Thyroid gland (tissue), 4 donors: ENCODE data around the gene TOX3. TPM values are rescaled to one million over a fixed set of nuclear protein-coding genes. Genes with fewer than 3 reads are reported as not detected.

Experiments
- DNase-seq, 2 donors: peaks; one replicate each; pipeline ENCODE4 v3.0.0-alpha.2; 2019
- H3K27ac ChIP-seq, 3 donors: fragments of 200-600 bp; sonication (generic); 1 replicate in 2 of 3; 2 replicates in 1 of 3; pipeline ENCODE4 v1.5.1; 2016 to 2019; ENCODE audit warnings: mild to moderate bottlenecking in 1 of 3, moderate library complexity in 1 of 3
- H3K27me3 ChIP-seq: fragments of 200-600 bp; sonication (generic); one replicate; pipeline ENCODE4 v1.5.1; 2019
- H3K36me3 ChIP-seq, 2 donors: fragments of 200-600 bp; sonication (generic); one replicate each; pipeline ENCODE4 v1.5.1; 2016 to 2019
- H3K4me1 ChIP-seq, 2 donors: fragments of 200-600 bp; sonication (generic); one replicate each; pipeline ENCODE4 v1.5.1; 2017 to 2019
- H3K4me3 ChIP-seq, 3 donors: fragments of 200-600 bp; sonication (generic); replicated peaks in 1 of 3; 1 replicate in 2 of 3; 2 replicates in 1 of 3; pipeline ENCODE4 v1.5.1; 2016; ENCODE audit warnings: mild to moderate bottlenecking in 1 of 3
- H3K9me3 ChIP-seq: fragments of 200-600 bp; sonication (generic); one replicate; pipeline ENCODE4 v1.5.1; 2017
- POLR2A ChIP-seq, 2 donors: fragments of 450-650 bp; IDR thresholded peaks; one replicate each; pipeline ENCODE4 v1.6.1; 2017; ENCODE audit warnings: antibody characterized with exemption in 2 of 2, mild to moderate bottlenecking in 2 of 2, moderate library complexity in 1 of 2
- WGBS, 2 donors: methylation state at CpG; one replicate each; pipeline ENCODE4 v1.1.5; 2017; 5-methylcytosine and 5-hydroxymethylcytosine counted together
- intact Hi-C: fragments of 100-400 bp; cut with DNase I; formaldehyde crosslinking; loops from one replicate; pipeline ENCODE4 v1.15.1; 2023
- total RNA-seq, 4 donors: library from RNA; depleted of rRNA; stranded (reverse); fragments of >200 nt; gene quantifications; one replicate each; pipeline ENCODE4 v1.2.3, GENCODE V29; 2016
- TF ChIP-seq, protein P1 (sequence below), 6 experiments: fragments of 200-600 bp in 3 of 6; fragments of 450-650 bp in 3 of 6; sonication (generic) in 3 of 6; IDR thresholded peaks; one replicate each; pipeline ENCODE4 v1.5.1; 2016 to 2019; ENCODE audit warnings: antibody characterized with exemption in 6 of 6, mild to moderate bottlenecking in 2 of 6, inconsistent platforms in 1 of 6, moderate library complexity in 1 of 6

Gene TOX3
- total RNA-seq, 4 donors from 2014 or later: not detected

DNA sequence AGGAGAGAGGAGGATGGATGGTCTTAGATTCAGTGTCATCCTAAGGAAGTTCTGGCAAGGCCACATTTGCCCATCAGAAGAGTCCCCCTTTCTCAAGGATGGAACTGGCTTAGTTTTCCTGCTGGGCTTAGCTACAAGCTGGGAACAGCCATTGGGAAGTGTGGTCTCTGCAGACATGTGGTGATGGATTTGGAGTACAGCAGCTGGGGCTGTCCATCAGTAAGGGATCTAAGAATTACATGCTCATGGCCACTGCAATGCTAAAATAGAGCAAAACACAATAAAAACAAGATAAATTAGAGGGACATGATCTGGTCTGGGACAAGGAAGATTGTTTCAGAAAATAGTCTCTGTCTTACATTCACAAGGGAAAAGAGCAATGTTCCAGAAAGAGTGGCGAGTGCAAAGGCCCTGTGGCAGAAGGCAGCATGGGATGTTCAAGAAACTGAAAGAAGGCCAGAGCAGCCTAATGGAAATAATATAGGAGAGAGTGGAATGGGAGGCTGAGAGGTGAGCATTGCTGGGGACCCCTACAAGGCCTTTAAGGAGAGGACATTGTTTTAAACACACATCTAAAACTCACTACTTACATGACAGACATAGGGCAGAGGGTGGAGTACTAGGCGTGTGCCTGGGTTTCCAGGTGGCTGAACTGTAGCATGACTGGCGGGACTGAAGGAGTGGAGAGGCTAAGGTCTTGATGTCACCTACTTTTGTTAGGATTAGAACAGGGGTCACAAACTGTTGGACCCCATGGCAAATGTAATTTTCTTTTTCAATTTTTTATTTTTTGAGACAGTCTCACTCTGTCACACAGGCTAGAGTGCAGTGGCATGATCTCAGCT is 17.0 kb upstream of the TOX3 start:
- TF ChIP-seq POLR2A (IDR thresholded peaks at IDR 0.05): no peak
- TF ChIP-seq, protein P1, sequence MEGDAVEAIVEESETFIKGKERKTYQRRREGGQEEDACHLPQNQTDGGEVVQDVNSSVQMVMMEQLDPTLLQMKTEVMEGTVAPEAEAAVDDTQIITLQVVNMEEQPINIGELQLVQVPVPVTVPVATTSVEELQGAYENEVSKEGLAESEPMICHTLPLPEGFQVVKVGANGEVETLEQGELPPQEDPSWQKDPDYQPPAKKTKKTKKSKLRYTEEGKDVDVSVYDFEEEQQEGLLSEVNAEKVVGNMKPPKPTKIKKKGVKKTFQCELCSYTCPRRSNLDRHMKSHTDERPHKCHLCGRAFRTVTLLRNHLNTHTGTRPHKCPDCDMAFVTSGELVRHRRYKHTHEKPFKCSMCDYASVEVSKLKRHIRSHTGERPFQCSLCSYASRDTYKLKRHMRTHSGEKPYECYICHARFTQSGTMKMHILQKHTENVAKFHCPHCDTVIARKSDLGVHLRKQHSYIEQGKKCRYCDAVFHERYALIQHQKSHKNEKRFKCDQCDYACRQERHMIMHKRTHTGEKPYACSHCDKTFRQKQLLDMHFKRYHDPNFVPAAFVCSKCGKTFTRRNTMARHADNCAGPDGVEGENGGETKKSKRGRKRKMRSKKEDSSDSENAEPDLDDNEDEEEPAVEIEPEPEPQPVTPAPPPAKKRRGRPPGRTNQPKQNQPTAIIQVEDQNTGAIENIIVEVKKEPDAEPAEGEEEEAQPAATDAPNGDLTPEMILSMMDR (IDR thresholded peaks at IDR 0.05): no peak
- Histone ChIP-seq H3K36me3 (no peaks in the 10 kb centered on the region), H3K27ac (no peak overlapping the region), H3K9me3 (no peaks in the 10 kb centered on the region), H3K4me1 (no peaks in the 10 kb centered on the region), H3K27me3 (no peaks in the 10 kb centered on the region), H3K4me3 (no peak overlapping the region)
- no peak for DNase-seq
- WGBS, 2 donors: 86 to 91% methylated on average over 3 of the region's 3 CpGs
- intact Hi-C loops: no loop called here

DNA sequence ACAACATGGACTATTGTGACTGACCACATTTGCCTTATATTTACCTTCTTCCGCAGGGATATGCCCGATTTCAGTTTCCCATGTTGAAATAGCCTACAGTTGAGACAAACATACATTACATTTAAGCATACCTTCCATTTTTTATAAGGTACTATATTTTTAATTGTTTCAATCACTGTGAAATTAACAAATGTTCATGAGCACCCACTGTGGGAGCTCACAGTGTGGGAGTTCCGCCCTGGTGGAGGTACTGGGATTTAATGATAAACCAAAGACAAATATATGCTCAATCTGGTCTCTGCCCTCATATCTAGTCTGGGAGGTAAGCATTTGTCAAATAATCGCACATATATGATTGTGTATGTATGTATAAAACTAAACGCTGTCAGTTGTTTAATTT is 15.8 kb upstream of the TOX3 start:
- 92 to 95% methylated on average over 5 of the region's 5 CpGs for WGBS, 2 donors

DNA sequence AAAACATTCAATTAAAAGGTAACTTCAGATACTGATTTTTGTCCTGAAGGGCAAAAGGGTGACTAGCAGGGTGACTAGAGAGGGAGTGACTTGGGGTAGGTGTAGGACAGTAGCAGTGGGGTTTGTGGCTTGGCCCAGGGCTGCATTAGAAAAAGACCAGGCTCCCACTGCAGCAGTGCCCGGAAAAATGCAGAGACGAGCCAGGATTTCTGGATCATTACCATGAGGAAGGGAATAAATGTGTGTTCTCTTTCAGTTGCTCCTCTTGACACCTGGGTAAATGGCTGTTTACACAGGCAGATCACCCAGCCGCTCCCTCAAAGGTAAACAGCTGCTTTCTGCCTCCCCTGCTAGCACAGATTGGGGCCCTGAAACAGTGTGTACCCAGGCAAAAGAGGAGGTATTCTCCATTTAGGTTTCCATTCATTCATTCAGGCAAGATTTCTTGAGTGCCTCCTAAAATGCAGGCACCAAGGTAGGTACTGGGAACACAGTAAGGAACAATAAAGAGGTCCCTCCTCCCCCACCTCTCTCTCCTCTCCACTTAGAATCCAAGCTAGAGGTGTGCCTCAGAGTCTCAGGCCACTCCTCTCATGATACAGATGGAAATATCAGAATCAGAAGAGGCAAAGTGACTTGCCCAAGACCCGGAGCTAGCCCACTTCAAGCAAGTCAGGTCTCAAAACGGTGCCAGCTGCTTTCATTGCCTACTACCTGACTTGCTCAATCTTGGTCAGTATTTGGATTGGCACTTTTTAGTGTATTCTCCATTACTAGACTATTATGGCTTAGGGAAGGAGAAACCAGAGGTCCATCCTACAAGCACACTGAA is 15.2 kb upstream of the TOX3 start:
- no peaks in the 10 kb centered on the region for H3K9me3 ChIP-seq
- no peaks in the 10 kb centered on the region for H3K4me1 ChIP-seq
- H3K27ac ChIP-seq: no peak overlapping the region
- no peak for DNase-seq
- TF ChIP-seq, protein P1 (IDR thresholded peaks at IDR 0.05): no peak
- TF ChIP-seq POLR2A (IDR thresholded peaks at IDR 0.05): no peak
- 47 to 54% methylated on average over 5 of the region's 5 CpGs for WGBS, 2 donors
- no peak overlapping the region for H3K4me3 ChIP-seq
- no peaks in the 10 kb centered on the region for H3K27me3 ChIP-seq
- intact Hi-C loops: no loop called here
- no peaks in the 10 kb centered on the region for H3K36me3 ChIP-seq

More for the DNA sequence above, 15.8 kb upstream of the TOX3 start:
- no peak overlapping the region for H3K4me3 ChIP-seq
- no peak for TF ChIP-seq POLR2A (IDR thresholded peaks at IDR 0.05)
- TF ChIP-seq, protein P1 (IDR thresholded peaks at IDR 0.05): no peak
- no peaks in the 10 kb centered on the region for H3K9me3 ChIP-seq
- H3K4me1 ChIP-seq: no peaks in the 10 kb centered on the region
- intact Hi-C loops: no loop called here
- no peaks in the 10 kb centered on the region for H3K27me3 ChIP-seq
- no peak overlapping the region for H3K27ac ChIP-seq
- no peak for DNase-seq
- H3K36me3 ChIP-seq: no peaks in the 10 kb centered on the region

DNA sequence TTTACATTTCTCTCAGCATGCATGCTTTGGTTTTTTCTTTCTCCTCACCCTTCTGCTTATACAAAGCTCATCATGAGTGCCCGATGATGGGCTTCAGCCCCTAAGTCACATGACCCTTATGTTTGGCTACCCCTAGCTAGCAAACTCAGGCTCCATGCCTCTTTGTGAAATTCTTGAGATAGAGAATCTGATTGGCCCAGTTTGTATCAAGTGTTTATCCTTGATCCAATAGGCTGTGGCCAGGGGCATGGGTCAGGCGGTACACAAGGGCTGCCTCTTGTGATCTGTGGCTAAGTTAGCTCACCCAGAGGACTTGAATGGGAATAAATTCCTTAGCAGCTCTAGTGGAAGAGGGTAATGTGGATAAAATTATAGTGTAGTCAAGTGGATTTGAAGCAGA is 11.5 kb upstream of the TOX3 start:
- DNase-seq: no peak
- no peaks in the 10 kb centered on the region for H3K27me3 ChIP-seq
- H3K36me3 ChIP-seq: no peaks in the 10 kb centered on the region
- H3K9me3 ChIP-seq: no peaks in the 10 kb centered on the region
- 70 to 74% methylated on average over 2 of the region's 2 CpGs for WGBS, 2 donors
- intact Hi-C loops: no loop called here
- H3K4me1 ChIP-seq: no peaks in the 10 kb centered on the region
- TF ChIP-seq, protein P1 (IDR thresholded peaks at IDR 0.05): no peak
- no peak for TF ChIP-seq POLR2A (IDR thresholded peaks at IDR 0.05)
- H3K4me3 ChIP-seq: no peak overlapping the region
- no peak overlapping the region for H3K27ac ChIP-seq

DNA sequence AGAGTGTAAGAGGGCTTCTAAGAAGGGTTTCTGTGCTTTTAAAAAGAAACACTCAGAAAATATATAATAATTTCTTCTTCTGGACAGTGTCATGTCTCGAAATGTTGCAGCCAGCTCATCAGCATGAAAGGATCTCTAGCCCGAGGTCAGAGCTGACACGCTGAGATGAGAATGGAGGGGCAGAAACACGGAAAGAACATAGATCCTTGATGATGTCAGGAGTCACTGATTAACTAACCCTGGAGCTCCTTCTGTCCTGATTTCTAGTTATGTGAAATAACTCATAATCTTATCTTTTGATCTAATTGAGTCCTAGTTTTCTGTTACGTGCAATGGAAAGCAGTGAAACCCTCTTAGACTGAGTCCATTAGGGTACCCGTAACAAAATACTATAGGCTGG is 10.3 kb upstream of the TOX3 start:
- H3K36me3 ChIP-seq: no peaks in the 10 kb centered on the region

More for the DNA sequence above, 10.3 kb upstream of the TOX3 start:
- H3K4me3 ChIP-seq: no peak overlapping the region
- no peaks in the 10 kb centered on the region for H3K9me3 ChIP-seq
- no peak for DNase-seq
- no peaks in the 10 kb centered on the region for H3K4me1 ChIP-seq
- no peaks in the 10 kb centered on the region for H3K27me3 ChIP-seq
- no peak overlapping the region for H3K27ac ChIP-seq
- intact Hi-C loops: no loop called here
- WGBS, 2 donors: 81 to 87% methylated on average over 6 of the region's 6 CpGs
- no peak for TF ChIP-seq POLR2A (IDR thresholded peaks at IDR 0.05)
- TF ChIP-seq, protein P1 (IDR thresholded peaks at IDR 0.05): no peak
